ENCODE results near the gene TTLL10. TPM values are rescaled to one million over a fixed set of nuclear protein-coding genes. Genes with fewer than 3 reads are reported as not detected.

The TTLL10 gene
- polyA plus RNA-seq, 1 donor (not counting 4 experiments of a cell fraction or from before 2014, with no cell fraction given), result not detected

DNA sequence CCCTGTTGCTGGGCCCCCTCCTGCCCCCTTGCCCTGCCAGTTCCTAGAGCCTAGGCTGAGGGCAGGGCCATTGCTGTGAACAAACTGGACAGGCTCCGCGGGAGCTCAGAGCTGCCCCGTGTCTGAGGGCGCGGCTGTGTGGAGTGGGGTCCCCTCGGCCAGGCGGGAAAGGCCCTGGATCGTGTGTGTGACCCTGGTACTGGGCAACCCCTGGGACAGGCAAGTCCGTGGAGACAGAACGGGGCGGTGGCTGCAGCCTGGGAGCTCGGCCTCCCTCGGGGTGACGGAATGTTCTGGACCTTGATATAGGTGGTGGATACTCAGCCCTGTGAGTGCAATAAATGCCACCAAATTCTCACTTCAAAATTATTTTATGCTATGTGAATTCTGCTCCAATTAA is 30.0 kb upstream of the TTLL10 start:
- no peak overlapping the region for H3K9ac ChIP-seq (ENCODE audit: control insufficient read depth, extremely low read depth, insufficient read depth, low read length)
- H4K20me1 ChIP-seq (ENCODE audit: control insufficient read depth, extremely low read depth, insufficient read depth, low read length), result no peaks in the 10 kb centered on the region
- H3K4me2 ChIP-seq (ENCODE audit: control insufficient read depth, extremely low read depth, insufficient read depth, low read depth, low read length), result peak overlapping the region; percentile 56
- H3K4me3 ChIP-seq (ENCODE audit: control insufficient read depth in 2 of 3, extremely low read depth in 1 of 3, insufficient read depth in 2 of 3, low read depth in 1 of 3, low read length in 3 of 3), result no peak overlapping the region
- no peaks in the 10 kb centered on the region for H3K27me3 ChIP-seq (ENCODE audit: control insufficient read depth, extremely low read depth, insufficient read depth, low read length)
- FAIRE-seq (no peak), DNase-seq (ENCODE audit: low read depth, low spot score) (no peak)
- no peaks in the 10 kb centered on the region for H3K79me2 ChIP-seq (ENCODE audit: control insufficient read depth, insufficient read depth, low read length)
- no peaks in the 10 kb centered on the region for H3K9me1 ChIP-seq (ENCODE audit: control insufficient read depth, extremely low read depth, insufficient read depth, low read length)
- dilution Hi-C loops (cut with MboI; ENCODE audit: extremely low pct_ligation_motif_present, low sequenced_read_pairs), result no loop called here
- H3K27ac ChIP-seq (ENCODE audit: control insufficient read depth, insufficient read depth, low read length), result no peak overlapping the region
- peak overlapping the region; percentile 84 for H2AFZ ChIP-seq (ENCODE audit: control insufficient read depth, low read length)
- H3K9me3 ChIP-seq (ENCODE audit: control insufficient read depth, low read depth, low read length), result no peaks in the 10 kb centered on the region
- TF ChIP-seq, protein P1, sequence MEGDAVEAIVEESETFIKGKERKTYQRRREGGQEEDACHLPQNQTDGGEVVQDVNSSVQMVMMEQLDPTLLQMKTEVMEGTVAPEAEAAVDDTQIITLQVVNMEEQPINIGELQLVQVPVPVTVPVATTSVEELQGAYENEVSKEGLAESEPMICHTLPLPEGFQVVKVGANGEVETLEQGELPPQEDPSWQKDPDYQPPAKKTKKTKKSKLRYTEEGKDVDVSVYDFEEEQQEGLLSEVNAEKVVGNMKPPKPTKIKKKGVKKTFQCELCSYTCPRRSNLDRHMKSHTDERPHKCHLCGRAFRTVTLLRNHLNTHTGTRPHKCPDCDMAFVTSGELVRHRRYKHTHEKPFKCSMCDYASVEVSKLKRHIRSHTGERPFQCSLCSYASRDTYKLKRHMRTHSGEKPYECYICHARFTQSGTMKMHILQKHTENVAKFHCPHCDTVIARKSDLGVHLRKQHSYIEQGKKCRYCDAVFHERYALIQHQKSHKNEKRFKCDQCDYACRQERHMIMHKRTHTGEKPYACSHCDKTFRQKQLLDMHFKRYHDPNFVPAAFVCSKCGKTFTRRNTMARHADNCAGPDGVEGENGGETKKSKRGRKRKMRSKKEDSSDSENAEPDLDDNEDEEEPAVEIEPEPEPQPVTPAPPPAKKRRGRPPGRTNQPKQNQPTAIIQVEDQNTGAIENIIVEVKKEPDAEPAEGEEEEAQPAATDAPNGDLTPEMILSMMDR (optimal IDR thresholded peaks at IDR 0.05 in 1 of 3, IDR thresholded peaks at IDR 0.05 in 1 of 3, conservative IDR thresholded peaks at IDR 0.05 in 1 of 3; ENCODE audit: extremely low read depth in 1 of 3, insufficient read depth in 2 of 3, low read length in 3 of 3), result no peak
- TF ChIP-seq EZH2 (IDR thresholded peaks at IDR 0.05; ENCODE audit: low read length), result no peak
- peaks cover 14% of the 10 kb centered on the region for H3K4me1 ChIP-seq (ENCODE audit: control insufficient read depth, extremely low read depth, insufficient read depth, low read length)
- H3K36me3 ChIP-seq (ENCODE audit: control insufficient read depth in 2 of 2, extremely low read depth in 1 of 2, insufficient read depth in 2 of 2, low read length in 2 of 2), result no peaks in the 10 kb centered on the region

DNA sequence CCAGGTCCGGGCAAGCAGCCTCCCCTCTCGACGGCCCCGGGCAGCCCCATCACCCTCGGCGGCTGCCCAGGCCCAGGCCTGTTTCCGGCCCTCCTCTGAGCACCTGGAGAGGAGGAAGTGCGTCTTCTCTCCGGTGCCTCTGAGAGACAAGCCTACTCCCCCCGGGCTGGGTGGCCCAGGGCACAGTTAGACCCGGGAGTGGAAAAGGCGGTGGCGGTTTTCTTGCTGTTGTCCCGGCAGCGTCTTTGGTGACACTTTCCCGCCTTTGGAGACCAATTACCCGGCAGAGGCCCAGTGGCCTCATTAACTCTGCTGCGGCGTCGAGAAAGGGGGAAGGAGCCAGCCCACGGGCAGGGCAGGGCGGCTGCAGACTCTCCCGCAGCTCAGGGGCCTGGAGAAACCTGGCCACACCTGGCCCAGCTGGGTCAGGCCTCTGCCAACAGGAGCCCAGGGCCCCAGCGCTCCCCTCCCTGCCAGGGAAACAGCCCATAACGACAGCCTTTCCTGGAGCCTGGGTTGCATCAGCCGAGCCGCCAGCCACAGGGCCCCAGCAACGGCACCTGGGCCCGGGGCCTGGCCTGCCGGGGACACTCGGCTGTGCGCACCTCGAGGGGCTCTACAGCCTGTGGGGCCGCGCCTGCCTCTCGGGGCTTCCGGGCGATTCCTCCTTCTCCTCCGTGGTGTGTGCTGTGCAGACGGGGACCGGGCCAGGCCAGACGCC is 29.4 kb upstream of the TTLL10 start:
- peak overlapping the region; percentile 71 for H3K9ac ChIP-seq (ENCODE audit: control insufficient read depth, extremely low read depth, insufficient read depth, low read length)
- DNase-seq (ENCODE audit: low read depth, low spot score), result no peak
- H3K36me3 ChIP-seq (ENCODE audit: control insufficient read depth in 2 of 2, extremely low read depth in 1 of 2, insufficient read depth in 2 of 2, low read length in 2 of 2), result no peaks in the 10 kb centered on the region
- dilution Hi-C loops (cut with MboI; ENCODE audit: extremely low pct_ligation_motif_present, low sequenced_read_pairs), result no loop called here
- H3K4me2 ChIP-seq (ENCODE audit: control insufficient read depth, extremely low read depth, insufficient read depth, low read depth, low read length), result peak overlapping the region; percentile 56
- H3K27me3 ChIP-seq (ENCODE audit: control insufficient read depth, extremely low read depth, insufficient read depth, low read length), result no peaks in the 10 kb centered on the region
- H3K27ac ChIP-seq (ENCODE audit: control insufficient read depth, insufficient read depth, low read length), result peak overlapping the region; percentile 70
- no peaks in the 10 kb centered on the region for H3K79me2 ChIP-seq (ENCODE audit: control insufficient read depth, insufficient read depth, low read length)
- no peak for FAIRE-seq
- H3K4me3 ChIP-seq (ENCODE audit: control insufficient read depth in 2 of 3, extremely low read depth in 1 of 3, insufficient read depth in 2 of 3, low read depth in 1 of 3, low read length in 3 of 3), result no peak overlapping the region
- TF ChIP-seq, protein P1 (optimal IDR thresholded peaks at IDR 0.05 in 1 of 3, IDR thresholded peaks at IDR 0.05 in 1 of 3, conservative IDR thresholded peaks at IDR 0.05 in 1 of 3; ENCODE audit: extremely low read depth in 1 of 3, insufficient read depth in 2 of 3, low read length in 3 of 3), result no peak
- TF ChIP-seq EZH2 (IDR thresholded peaks at IDR 0.05; ENCODE audit: low read length), result no peak
- peak overlapping the region; percentile 84 for H2AFZ ChIP-seq (ENCODE audit: control insufficient read depth, low read length)
- H3K9me3 ChIP-seq (ENCODE audit: control insufficient read depth, low read depth, low read length), result no peaks in the 10 kb centered on the region
- no peaks in the 10 kb centered on the region for H3K9me1 ChIP-seq (ENCODE audit: control insufficient read depth, extremely low read depth, insufficient read depth, low read length)
- peaks cover 14% of the 10 kb centered on the region for H3K4me1 ChIP-seq (ENCODE audit: control insufficient read depth, extremely low read depth, insufficient read depth, low read length)
- H4K20me1 ChIP-seq (ENCODE audit: control insufficient read depth, extremely low read depth, insufficient read depth, low read length), result no peaks in the 10 kb centered on the region

Measured in keratinocyte (primary cell).